Hepatocyte (in vitro differentiated cells): ENCODE results near the gene TUT1. TPM values are rescaled to one million over a fixed set of nuclear protein-coding genes. Genes with fewer than 3 reads are reported as not detected.
A peak's percentile ranks its signal among the peaks of the same experiment; 100 is the strongest.

Experiments used
- DNase-seq: peaks from one replicate; pipeline ENCODE4 v3.0.0-alpha.2; 2016; ENCODE audit warnings: low spot score
- H2AFZ ChIP-seq: fragments of 200-600 bp; sonication (generic); 2 replicates; pipeline ENCODE4 v1.6.0; 2016; ENCODE audit warnings: antibody characterized with exemption, mild to moderate bottlenecking
- H3K27ac ChIP-seq: fragments of 200-600 bp; sonication (generic); 2 replicates; pipeline ENCODE4 v1.5.1; 2016; ENCODE audit warnings: mild to moderate bottlenecking
- H3K27me3 ChIP-seq: fragments of 200-600 bp; sonication (generic); 2 replicates; pipeline ENCODE4 v1.6.1; 2016
- H3K36me3 ChIP-seq: fragments of 200-600 bp; sonication (generic); replicated peaks from 2 replicates; pipeline ENCODE4 v1.5.1; 2016; ENCODE audit warnings: low read depth; ENCODE audit not compliant: insufficient read depth
- H3K4me1 ChIP-seq: fragments of 200-600 bp; sonication (generic); 2 replicates; pipeline ENCODE4 v1.5.1; 2016; ENCODE audit warnings: mild to moderate bottlenecking, moderate library complexity; ENCODE audit not compliant: insufficient read depth
- H3K4me2 ChIP-seq: fragments of 200-600 bp; sonication (generic); 2 replicates; pipeline ENCODE4 v1.6.0; 2016
- H3K4me3 ChIP-seq: fragments of 200-600 bp; sonication (generic); 2 replicates; pipeline ENCODE4 v1.5.1; 2016; ENCODE audit warnings: mild to moderate bottlenecking
- H3K79me2 ChIP-seq: fragments of 200-600 bp; sonication (generic); 2 replicates; pipeline ENCODE4 v1.6.0; 2017; ENCODE audit warnings: mild to moderate bottlenecking
- H3K9me2 ChIP-seq: fragments of 200-600 bp; sonication (generic); replicated peaks from 2 replicates; pipeline ENCODE4 v1.6.0; 2017; ENCODE audit warnings: mild to moderate bottlenecking; ENCODE audit not compliant: insufficient read depth
- H3K9me3 ChIP-seq: fragments of 200-600 bp; sonication (generic); 2 replicates; pipeline ENCODE4 v1.5.1; 2016; ENCODE audit warnings: low read depth, mild to moderate bottlenecking
- H4K20me1 ChIP-seq: fragments of 200-600 bp; sonication (generic); 2 replicates; pipeline ENCODE4 v1.6.0; 2016; ENCODE audit warnings: mild to moderate bottlenecking; ENCODE audit not compliant: insufficient read depth, poor library complexity, severe bottlenecking
- CTCF ChIP-seq: fragments of 200-600 bp; sonication (generic); IDR thresholded peaks from 2 replicates; pipeline ENCODE4 v1.5.1; 2016; ENCODE audit warnings: antibody characterized with exemption, mild to moderate bottlenecking; ENCODE audit not compliant: poor library complexity
- EZH2 ChIP-seq: fragments of 200-600 bp; sonication (generic); IDR thresholded peaks from 2 replicates; pipeline ENCODE4 v1.6.1; 2016; ENCODE audit warnings: antibody characterized with exemption, mild to moderate bottlenecking, borderline replicate concordance
- EZH2phosphoT487 ChIP-seq: fragments of 200-600 bp; sonication (generic); IDR thresholded peaks from one replicate; pipeline ENCODE4 v1.6.1; 2018; ENCODE audit warnings: antibody characterized with exemption, mild to moderate bottlenecking, low read depth, moderate library complexity; ENCODE audit not compliant: unreplicated experiment, severe bottlenecking
- WGBS: methylation state at CpG from one replicate; pipeline ENCODE4 v1.1.6; 2016; ENCODE audit warnings: low lambda C conversion rate; ENCODE audit errors: missing lambda C conversion rate; 5-methylcytosine and 5-hydroxymethylcytosine counted together
- polyA plus RNA-seq: library from polyadenylated mRNA; unstranded; fragments of >200 nt; fragmentation: Nextera tagmentation; extraction: Ambion mirVana; gene quantifications from 2 replicates; pipeline ENCODE4 v1.2.1, GENCODE V29; 2016
- total RNA-seq: library from RNA; depleted of rRNA; stranded (reverse); fragments of >200 nt; gene quantifications from 2 replicates; pipeline ENCODE4 v1.2.3, GENCODE V29; 2014

TUT1 gene
- total and polyA plus RNA-seq, 2 experiments from 2014 or later = 11.7 to 14.2 TPM

GRCh38 chr11:62556875-62557631 lies 34.3 kb downstream of the TUT1 start:
- no peak for DNase-seq
- Histone ChIP-seq H3K36me3 (no peaks in the 10 kb centered on the region), H2AFZ (no peak overlapping the region), H3K4me2 (peak overlapping the region; percentile 23), H3K9me3 (no peaks in the 10 kb centered on the region), H3K79me2 (peaks cover 14% of the 10 kb centered on the region), H3K27me3 (no peaks in the 10 kb centered on the region), H3K4me3 (no peak overlapping the region), H3K27ac (peak overlapping the region; percentile 99), H4K20me1 (no peaks in the 10 kb centered on the region), H3K4me1 (peaks cover 55% of the 10 kb centered on the region), H3K9me2 (no peaks in the 10 kb centered on the region)
- TF ChIP-seq CTCF = no peak
- TF ChIP-seq EZH2 = no peak
- TF ChIP-seq EZH2phosphoT487 = no peak
- 81% methylated on average over 3 of the region's 3 CpGs for WGBS

GRCh38 chr11:62556108-62556874 lies 35.0 kb downstream of the TUT1 start:
- no peaks in the 10 kb centered on the region for H3K36me3 ChIP-seq
- H3K4me1 ChIP-seq = peaks cover 60% of the 10 kb centered on the region
- no peak overlapping the region for H3K4me3 ChIP-seq
- TF ChIP-seq EZH2phosphoT487 (no peak), CTCF (no peak), EZH2 (no peak)
- peak; percentile 87 for DNase-seq
- H3K9me2 ChIP-seq = no peaks in the 10 kb centered on the region
- H3K27ac ChIP-seq = peak overlapping the region; percentile 99
- WGBS = 41% methylated on average over 14 of the region's 14 CpGs
- H4K20me1 ChIP-seq = no peaks in the 10 kb centered on the region
- peak overlapping the region; percentile 23 for H3K4me2 ChIP-seq
- no peaks in the 10 kb centered on the region for H3K9me3 ChIP-seq
- H3K79me2 ChIP-seq = peaks cover 14% of the 10 kb centered on the region
- H3K27me3 ChIP-seq = no peaks in the 10 kb centered on the region
- H2AFZ ChIP-seq = no peak overlapping the region

GRCh38 chr11:62555464-62556107 lies 35.7 kb downstream of the TUT1 start:
- DNase-seq = peak; percentile 53
- Histone ChIP-seq H3K36me3 (no peaks in the 10 kb centered on the region), H3K79me2 (peaks cover 14% of the 10 kb centered on the region), H3K4me1 (peaks cover 59% of the 10 kb centered on the region), H3K9me3 (no peaks in the 10 kb centered on the region), H4K20me1 (no peaks in the 10 kb centered on the region), H2AFZ (no peak overlapping the region), H3K27ac (peak overlapping the region; percentile 99), H3K4me2 (peak overlapping the region; percentile 23), H3K4me3 (no peak overlapping the region), H3K9me2 (no peaks in the 10 kb centered on the region), H3K27me3 (no peaks in the 10 kb centered on the region)
- WGBS = 44% methylated on average over 4 of the region's 4 CpGs
- no peak for TF ChIP-seq EZH2phosphoT487
